K562 (cell line): ENCODE measurements around the gene DNMBP. TPM values are rescaled to one million over a fixed set of nuclear protein-coding genes. Genes with fewer than 3 reads are reported as not detected.

Source experiments
- ATAC-seq: fragments of 200-7000 bp; cut with Tn5 transposase; 3 replicates; pipeline ENCODE4 v1.9.1; 2020; ENCODE audit warnings: moderate library complexity
- BruUV-seq: library from RNA; stranded (reverse); fragments of 400-500 nt; replicated peaks from 2 replicates; lab custom pipeline; 2021; lab: Mats Ljungman, UMichigan
- CTCF ChIA-PET: fragments of 300-600 bp; formaldehyde crosslinking; extraction: SDS; loops from one replicate; lab custom pipeline; 2021; ENCODE audit warnings: low intra/inter-chr PET ratio; lab: Yijun Ruan, JAX
- POLR2A ChIA-PET: fragments of 300-600, 350-650 bp; sonication (Branson Sonifier 250); formaldehyde crosslinking; extraction: SDS; loops from one replicate; lab custom pipeline; 2021; ENCODE audit warnings: antibody characterized with exemption, inconsistent platforms; lab: Yijun Ruan, JAX
- DNase-seq, 4 experiments: peaks; one replicate each; pipeline versions ENCODE4 v3.0.0 to v3.0.0-alpha.2; 2011 to 2018; ENCODE audit warnings: low spot score in 3 of 4, mixed read lengths in 3 of 4; ENCODE audit errors: extremely low read depth in 1 of 4
- FAIRE-seq: peaks from 2 replicates; lab custom pipeline; 2011; peaks lifted over from hg19 to GRCh38; lab: Jason Lieb, UNC
- H2AFZ ChIP-seq: 2 replicates; pipeline ENCODE4 v1.6.0; 2011; ENCODE audit warnings: low read depth, low read length, control low read depth, inconsistent platforms
- H3K27ac ChIP-seq: fragments of 200-600 bp; 3 replicates; pipeline ENCODE4 v1.8.0; 2011; ENCODE audit warnings: low read depth, mild to moderate bottlenecking, control low read depth, inconsistent platforms, low read length, moderate library complexity, mixed read lengths; ENCODE audit errors: extremely low read depth
- H3K27me3 ChIP-seq, 2 experiments: fragments of 300-600 bp in 1 of 2; 2 replicates in 1 of 2; 3 replicates in 1 of 2; pipeline versions ENCODE4 v1.6.0 to v1.8.0; 2011; ENCODE audit warnings: inconsistent platforms in 2 of 2, low read length in 2 of 2, mild to moderate bottlenecking in 1 of 2, mixed read lengths in 1 of 2, moderate library complexity in 1 of 2; ENCODE audit not compliant: control insufficient read depth in 2 of 2, insufficient read depth in 2 of 2
- H3K36me3 ChIP-seq: fragments of 300-600 bp; 3 replicates; pipeline ENCODE4 v1.8.0; 2011; ENCODE audit warnings: mild to moderate bottlenecking, low read length, inconsistent platforms; ENCODE audit not compliant: control insufficient read depth, insufficient read depth
- H3K4me1 ChIP-seq, 2 experiments: fragments of 200-600 bp in 1 of 2; replicated peaks in 1 of 2; 2 replicates in 1 of 2; 3 replicates in 1 of 2; pipeline versions ENCODE4 v1.5.1 to v1.8.0; 2011; ENCODE audit warnings: inconsistent platforms in 2 of 2, low read length in 2 of 2, mild to moderate bottlenecking in 1 of 2, mixed read lengths in 1 of 2, moderate library complexity in 1 of 2; ENCODE audit not compliant: control insufficient read depth in 2 of 2, insufficient read depth in 2 of 2
- H3K4me2 ChIP-seq: 2 replicates; pipeline ENCODE4 v1.6.1; 2011; ENCODE audit warnings: low read length, control low read depth, inconsistent platforms, mixed read lengths; ENCODE audit not compliant: insufficient read depth
- H3K4me3 ChIP-seq: fragments of 200-600 bp; sonication (generic), shearing (Covaris generic); 2 replicates; pipeline ENCODE4 v1.5.1; 2016; ENCODE audit warnings: control low read depth, inconsistent platforms
- H3K79me2 ChIP-seq: fragments of 200-600 bp; 3 replicates; pipeline ENCODE4 v1.8.0; 2011; ENCODE audit warnings: low read length, inconsistent platforms; ENCODE audit not compliant: control insufficient read depth, insufficient read depth
- H3K9ac ChIP-seq, 2 experiments: 2 replicates each; pipeline versions ENCODE4 v1.6.0 to v1.6.1; 2011; ENCODE audit warnings: low read depth in 2 of 2, low read length in 2 of 2, control low read depth in 1 of 2, inconsistent platforms in 1 of 2, mild to moderate bottlenecking in 1 of 2, mixed read lengths in 1 of 2; ENCODE audit not compliant: insufficient read depth in 1 of 2
- H3K9me1 ChIP-seq: one replicate; pipeline ENCODE4 v1.6.0; 2011; ENCODE audit warnings: inconsistent platforms, mild to moderate bottlenecking, low read length, moderate library complexity; ENCODE audit not compliant: control insufficient read depth, insufficient read depth
- H3K9me3 ChIP-seq: replicated peaks from 2 replicates; pipeline ENCODE4 v1.5.1; 2011; ENCODE audit warnings: low read depth, low read length, inconsistent platforms; ENCODE audit not compliant: control insufficient read depth, insufficient read depth
- H4K20me1 ChIP-seq: replicated peaks from 2 replicates; pipeline ENCODE4 v1.6.1; 2011; ENCODE audit warnings: low read length, inconsistent platforms, mixed read lengths; ENCODE audit not compliant: control insufficient read depth, insufficient read depth
- FOXJ3 ChIP-seq: sonication (generic); formaldehyde crosslinking; IDR thresholded peaks from 2 replicates; pipeline ENCODE4 v1.4.0; 2020; ENCODE audit warnings: mild to moderate bottlenecking, missing genetic modification reagents
- GTF3C2 ChIP-seq: IDR thresholded peaks from 3 replicates; pipeline ENCODE4 v1.6.1; 2011; ENCODE audit warnings: borderline replicate concordance, mild to moderate bottlenecking, moderate library complexity; ENCODE audit not compliant: insufficient read length; ENCODE audit errors: extremely low read depth
- HMG20A ChIP-seq: fragments of 450-650 bp; formaldehyde crosslinking; conservative IDR thresholded peaks from 2 replicates; pipeline ENCODE4 v1.4.0; 2020; ENCODE audit warnings: mild to moderate bottlenecking, mixed read lengths
- KAT8 ChIP-seq: fragments of 450-650 bp; IDR thresholded peaks from 2 replicates; pipeline ENCODE4 v1.6.1; 2016; ENCODE audit warnings: low read depth, mild to moderate bottlenecking
- NFXL1 ChIP-seq: fragments of 450-650 bp; formaldehyde crosslinking; IDR thresholded peaks from 2 replicates; pipeline ENCODE4 v1.4.0; 2021; ENCODE audit warnings: mild to moderate bottlenecking
- SRF ChIP-seq, 2 experiments: fragments of 250-450, 450-650 bp in 1 of 2; sonication (Bioruptor Pico) in 1 of 2; sonication (generic) in 1 of 2; formaldehyde crosslinking; IDR thresholded peaks; 2 replicates each; pipeline versions ENCODE4 v1.5.0 to v1.5.1; 2020 to 2022; ENCODE audit warnings: mild to moderate bottlenecking in 1 of 2, missing genetic modification reagents in 1 of 2
- WGBS: fragments of 100-300 bp; shearing (Covaris generic); methylation state at CpG from one replicate; pipeline ENCODE4 v1.1.6; 2016; ENCODE audit warnings: low coverage, mixed read lengths; ENCODE audit not compliant: insufficient coverage; ENCODE audit errors: missing lambda C conversion rate; 5-methylcytosine and 5-hydroxymethylcytosine counted together
- in situ Hi-C: fragments of 300-500 bp; cut with MboI; formaldehyde crosslinking; loops from 4 replicates; pipeline ENCODE4 v1.15.0; 2018; ENCODE audit warnings: inconsistent platforms, mixed read lengths
- intact Hi-C: fragments of 100-400 bp; cut with micrococcal nuclease; formaldehyde crosslinking; loops from 2 replicates; pipeline ENCODE4 v1.14.2; 2022
- polyA plus RNA-seq, 8 experiments: library from polyadenylated mRNA; depleted of rRNA in 4 of 8; stranded (reverse) in 5 of 8; unstranded in 3 of 8; fragments of >200 nt; fragmentation: Nextera tagmentation in 2 of 8; fragmentation: Illumina TruSeq in 1 of 8; extraction: Ambion mirVana in 2 of 8; extraction: Trizol in 1 of 8; gene quantifications; 2 replicates each; pipeline versions ENCODE4 v1.2.1 to v1.2.3, GENCODE V29; 2011 to 2014; ENCODE audit warnings: inconsistent platforms in 1 of 8, missing spikeins in 1 of 8
- total RNA-seq, 7 experiments: library from RNA; depleted of rRNA in 6 of 7; stranded (reverse); fragments of >200 nt in 6 of 7; fragmentation: Illumina TruSeq in 2 of 7; extraction: Trizol in 2 of 7; gene quantifications; 2 replicates each; pipeline versions ENCODE4 v1.2.1 to v1.2.3, GENCODE V29; 2011 to 2021; ENCODE audit warnings: low replicate concordance in 1 of 7
- TF ChIP-seq, protein P1 (sequence below): fragments of 250-450 bp; sonication (Bioruptor Pico); IDR thresholded peaks from 2 replicates; pipeline ENCODE4 v1.8.0; 2021; ENCODE audit warnings: mild to moderate bottlenecking, moderate library complexity

Gene DNMBP
- total and polyA plus RNA-seq, 9 of the 15 experiments (the other 6 are each of a cell fraction or from before 2014, with no cell fraction given): 0.83 to 3.7 (median 2.2) TPM

- BruUV-seq: no TSS peak
- FAIRE-seq (no peak), ATAC-seq (no peak)
- H3K4me1 ChIP-seq: peaks cover 0 to 4% of the 10 kb centered on the region in 2 experiments; a peak in 3 of 5 replicates
- TF ChIP-seq FOXJ3 (CRISPR knock-in tag) (no peak), KAT8 (no peak), GTF3C2 (no peak), HMG20A (CRISPR knock-in tag) (no peak), NFXL1 (CRISPR knock-in tag) (no peak), SRF (CRISPR knock-in tag; IDR thresholded peaks at IDR 0.05) (no peak)
- TF ChIP-seq, protein P1, sequence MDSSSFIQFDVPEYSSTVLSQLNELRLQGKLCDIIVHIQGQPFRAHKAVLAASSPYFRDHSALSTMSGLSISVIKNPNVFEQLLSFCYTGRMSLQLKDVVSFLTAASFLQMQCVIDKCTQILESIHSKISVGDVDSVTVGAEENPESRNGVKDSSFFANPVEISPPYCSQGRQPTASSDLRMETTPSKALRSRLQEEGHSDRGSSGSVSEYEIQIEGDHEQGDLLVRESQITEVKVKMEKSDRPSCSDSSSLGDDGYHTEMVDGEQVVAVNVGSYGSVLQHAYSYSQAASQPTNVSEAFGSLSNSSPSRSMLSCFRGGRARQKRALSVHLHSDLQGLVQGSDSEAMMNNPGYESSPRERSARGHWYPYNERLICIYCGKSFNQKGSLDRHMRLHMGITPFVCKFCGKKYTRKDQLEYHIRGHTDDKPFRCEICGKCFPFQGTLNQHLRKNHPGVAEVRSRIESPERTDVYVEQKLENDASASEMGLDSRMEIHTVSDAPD (CRISPR knock-in tag): no peak
- TF ChIP-seq, all 486 proteins: peak for 0
- in situ Hi-C loops (no loop called here), intact Hi-C loops (no loop called here)
- no peaks in the 10 kb centered on the region for H3K9me1 ChIP-seq
- ChIA-PET POLR2A (interaction anchor here (0.6 to 1.6 kb wide), 2 partner anchors 8 to 17 kb away, joined by 3 to 4 read pairs; no protein-coding TSS in a partner anchor), CTCF (no interaction called here)
- H3K36me3 ChIP-seq: no peaks in the 10 kb centered on the region
- no peak overlapping the region for H3K9ac ChIP-seq
- H3K27ac ChIP-seq: no peak overlapping the region
- no peak overlapping the region for H3K4me3 ChIP-seq
- no peaks in the 10 kb centered on the region for H3K27me3 ChIP-seq
- no peaks in the 10 kb centered on the region for H3K9me3 ChIP-seq
- no peak overlapping the region for H3K4me2 ChIP-seq
- peak overlapping the region; percentile 33; the same call in 1 of the 2 replicates for H2AFZ ChIP-seq
- 34% methylated on average over 4 of the region's 8 CpGs for WGBS
- H4K20me1 ChIP-seq: no peaks in the 10 kb centered on the region
- no peak for DNase-seq
- no peaks in the 10 kb centered on the region for H3K79me2 ChIP-seq
Measured at GRCh38 chr10:99870123-99870730, 139.5 kb downstream of the DNMBP start.
